GM18526 (cell line): Measurements from ENCODE around the gene ADGRG6.

Source experiments
- POLR2A ChIP-seq: IDR thresholded peaks from 3 replicates; pipeline ENCODE4 v1.6.1; 2011; ENCODE audit not compliant: insufficient read length; ENCODE audit errors: extremely low read depth

The ADGRG6 gene

GRCh38 chr6:142455957-142456589, 154.3 kb downstream of the ADGRG6 start:
- no peak for TF ChIP-seq POLR2A

GRCh38 chr6:142457638-142458406, 156.0 kb downstream of the ADGRG6 start:
- no peak for TF ChIP-seq POLR2A

- TF ChIP-seq POLR2A: no peak
Observed at GRCh38 chr6:142458836-142459235, 157.0 kb downstream of the ADGRG6 start.

- TF ChIP-seq POLR2A: no peak
Observed at GRCh38 chr6:142459271-142459670, 157.5 kb downstream of the ADGRG6 start.

GRCh38 chr6:142462260-142462659, 160.5 kb downstream of the ADGRG6 start:
- no peak for TF ChIP-seq POLR2A

- TF ChIP-seq POLR2A: no peak
Observed at GRCh38 chr6:142463988-142464387, 162.2 kb downstream of the ADGRG6 start.

- no peak for TF ChIP-seq POLR2A
Observed at GRCh38 chr6:142469220-142469619, 167.4 kb downstream of the ADGRG6 start.

GRCh38 chr6:142470421-142470820, 168.6 kb downstream of the ADGRG6 start:
- no peak for TF ChIP-seq POLR2A

- no peak for TF ChIP-seq POLR2A
Observed at GRCh38 chr6:142474531-142475289, 172.9 kb downstream of the ADGRG6 start.

- no peak for TF ChIP-seq POLR2A
Observed at GRCh38 chr6:142476452-142476851, 174.6 kb downstream of the ADGRG6 start.

GRCh38 chr6:142478117-142478516, 176.3 kb downstream of the ADGRG6 start:
- no peak for TF ChIP-seq POLR2A

- TF ChIP-seq POLR2A: no peak
Observed at GRCh38 chr6:142481466-142481865, 179.7 kb downstream of the ADGRG6 start.

GRCh38 chr6:142482249-142482648, 180.4 kb downstream of the ADGRG6 start:
- no peak for TF ChIP-seq POLR2A

GRCh38 chr6:142482974-142483373, 181.2 kb downstream of the ADGRG6 start:
- TF ChIP-seq POLR2A: no peak

GRCh38 chr6:142485256-142485655, 183.4 kb downstream of the ADGRG6 start:
- TF ChIP-seq POLR2A: no peak
